H1 (cell line): ENCODE measurements around the gene TCF4. TPM values are rescaled to one million over a fixed set of nuclear protein-coding genes. Genes with fewer than 3 reads are reported as not detected.

Source experiments
- CTCF ChIA-PET: fragments of 300-600 bp; sonication (Branson Sonifier 250); formaldehyde crosslinking; loops from one replicate; lab custom pipeline; 2021; ENCODE audit not compliant: partially characterized antibody; lab: Charles Lee
- POLR2A ChIA-PET: fragments of 300-600 bp; sonication (Branson Sonifier 250); formaldehyde crosslinking; loops from one replicate; lab custom pipeline; 2021; ENCODE audit warnings: inconsistent platforms; ENCODE audit not compliant: partially characterized antibody; lab: Charles Lee
- DNase-seq, 2 experiments: peaks; one replicate each; pipeline versions ENCODE4 v3.0.0 to v3.0.0-alpha.2; 2010 to 2022; ENCODE audit warnings: low spot score in 2 of 2, low read depth in 1 of 2, mixed read lengths in 1 of 2
- FAIRE-seq: peaks from 2 replicates; lab custom pipeline; 2011; peaks lifted over from hg19 to GRCh38; lab: Jason Lieb, UNC
- H2AFZ ChIP-seq: 2 replicates; pipeline ENCODE4 v1.8.1; 2012; ENCODE audit warnings: low read length, inconsistent platforms
- H2AK5ac ChIP-seq: 2 replicates; pipeline ENCODE4 v1.6.1; 2013; ENCODE audit warnings: low read depth, low read length
- H2BK120ac ChIP-seq: replicated peaks from 2 replicates; pipeline ENCODE3; 2013; ENCODE audit warnings: low read depth, low read length, inconsistent platforms
- H2BK12ac ChIP-seq: 2 replicates; pipeline ENCODE4 v1.6.1; 2013; ENCODE audit warnings: low read depth, low read length
- H2BK15ac ChIP-seq: 2 replicates; pipeline ENCODE4 v1.6.1; 2013; ENCODE audit warnings: low read length
- H2BK20ac ChIP-seq: 2 replicates; pipeline ENCODE4 v1.6.1; 2013; ENCODE audit warnings: low read length
- H2BK5ac ChIP-seq: 2 replicates; pipeline ENCODE4 v1.6.1; 2013; ENCODE audit warnings: low read depth, low read length
- H3K14ac ChIP-seq: 2 replicates; pipeline ENCODE4 v1.6.1; 2013; ENCODE audit warnings: inconsistent platforms; ENCODE audit not compliant: insufficient read length
- H3K18ac ChIP-seq: 2 replicates; pipeline ENCODE4 v1.6.1; 2013; ENCODE audit warnings: low read length; ENCODE audit errors: extremely low read depth
- H3K23ac ChIP-seq: 2 replicates; pipeline ENCODE4 v1.6.1; 2013; ENCODE audit warnings: inconsistent platforms; ENCODE audit not compliant: insufficient read length
- H3K23me2 ChIP-seq: 2 replicates; pipeline ENCODE4 v1.6.1; 2013; ENCODE audit warnings: low read depth, low read length
- H3K27ac ChIP-seq: 2 replicates; pipeline ENCODE4 v1.6.1; 2011; ENCODE audit warnings: low read depth, low read length, inconsistent platforms
- H3K27me3 ChIP-seq, 4 experiments: replicated peaks in 1 of 4; 1 replicate in 1 of 4; 2 replicates in 3 of 4; pipeline versions ENCODE4 v1.6.1 to v1.8.1; 2011 to 2013; ENCODE audit warnings: low read length in 3 of 4, mild to moderate bottlenecking in 3 of 4, inconsistent platforms in 2 of 4, mixed read lengths in 2 of 4, moderate library complexity in 1 of 4; ENCODE audit not compliant: control insufficient read depth in 3 of 4, insufficient read depth in 3 of 4; ENCODE audit errors: extremely low read depth in 1 of 4
- H3K36me3 ChIP-seq, 4 experiments: 2 replicates each; pipeline versions ENCODE4 v1.6.1 to v1.8.1; 2011 to 2013; ENCODE audit warnings: mild to moderate bottlenecking in 4 of 4, low read length in 3 of 4, moderate library complexity in 2 of 4, control low read depth in 1 of 4, inconsistent platforms in 1 of 4; ENCODE audit not compliant: insufficient read depth in 4 of 4, control insufficient read depth in 2 of 4
- H3K4ac ChIP-seq: replicated peaks from 2 replicates; pipeline ENCODE3; 2013; ENCODE audit warnings: low read length, low read depth, mixed read lengths, inconsistent platforms; ENCODE audit not compliant: insufficient read length
- H3K4me1 ChIP-seq, 4 experiments: replicated peaks in 1 of 4; 1 replicate in 1 of 4; 2 replicates in 3 of 4; pipeline versions ENCODE4 v1.6.1 to v1.8.1; 2011 to 2013; ENCODE audit warnings: low read length in 3 of 4, inconsistent platforms in 2 of 4, mixed read lengths in 1 of 4; ENCODE audit not compliant: insufficient read depth in 4 of 4, control insufficient read depth in 3 of 4
- H3K4me2 ChIP-seq, 2 experiments: 2 replicates each; pipeline versions ENCODE4 v1.6.1 to v1.8.1; 2011 to 2013; ENCODE audit warnings: low read depth in 2 of 2, low read length in 2 of 2, control low read depth in 1 of 2, inconsistent platforms in 1 of 2, mild to moderate bottlenecking in 1 of 2; ENCODE audit not compliant: insufficient read depth in 1 of 2
- H3K4me3 ChIP-seq, 4 experiments: fragments of 200-600, 300-600 bp in 1 of 4; sonication (generic), shearing (Covaris generic), sonication (Bioruptor Twin) in 1 of 4; 2 replicates each; pipeline versions ENCODE4 v1.5.1 to v1.8.1; 2011 to 2016; ENCODE audit warnings: low read length in 4 of 4, low read depth in 3 of 4, control low read depth in 2 of 4, inconsistent platforms in 2 of 4, mild to moderate bottlenecking in 2 of 4, mixed read lengths in 1 of 4, moderate library complexity in 1 of 4; ENCODE audit not compliant: insufficient read depth in 2 of 4; ENCODE audit errors: extremely low read depth in 1 of 4
- H3K56ac ChIP-seq: replicated peaks from 2 replicates; pipeline ENCODE3; 2013; ENCODE audit warnings: low read depth, mild to moderate bottlenecking, mixed read lengths, low read length, inconsistent platforms; ENCODE audit not compliant: insufficient read length
- H3K79me1 ChIP-seq: 2 replicates; pipeline ENCODE4 v1.6.1; 2013; ENCODE audit warnings: low read depth, low read length, control low read depth
- H3K79me2 ChIP-seq, 2 experiments: 2 replicates each; pipeline versions ENCODE4 v1.6.1 to v1.8.1; 2012 to 2013; ENCODE audit warnings: low read length in 2 of 2, mild to moderate bottlenecking in 2 of 2, inconsistent platforms in 1 of 2; ENCODE audit not compliant: insufficient read depth in 2 of 2, control insufficient read depth in 1 of 2
- H3K9ac ChIP-seq, 4 experiments: replicated peaks in 1 of 4; 1 replicate in 1 of 4; 2 replicates in 3 of 4; pipeline versions ENCODE4 v1.6.1 to v1.8.1; 2011 to 2013; ENCODE audit warnings: low read depth in 3 of 4, low read length in 3 of 4, control low read depth in 2 of 4, mild to moderate bottlenecking in 2 of 4, moderate library complexity in 2 of 4, inconsistent platforms in 1 of 4; ENCODE audit errors: extremely low read depth in 1 of 4
- H3K9me3 ChIP-seq, 2 experiments: 2 replicates each; pipeline versions ENCODE4 v1.6.1 to v1.8.1; 2012 to 2013; ENCODE audit warnings: mild to moderate bottlenecking in 2 of 2, moderate library complexity in 2 of 2, control low read depth in 1 of 2, inconsistent platforms in 1 of 2, low read depth in 1 of 2, low read length in 1 of 2, mixed read lengths in 1 of 2; ENCODE audit not compliant: insufficient read depth in 2 of 2
- H4K20me1 ChIP-seq, 2 experiments: replicated peaks in 1 of 2; 2 replicates each; pipeline versions ENCODE3 to v1.8.1; 2011 to 2013; ENCODE audit warnings: inconsistent platforms in 2 of 2, low read length in 2 of 2, mild to moderate bottlenecking in 1 of 2; ENCODE audit not compliant: insufficient read depth in 2 of 2, control insufficient read depth in 1 of 2
- H4K5ac ChIP-seq: 2 replicates; pipeline ENCODE4 v1.6.1; 2013; ENCODE audit warnings: low read length, low read depth, mixed read lengths, inconsistent platforms; ENCODE audit not compliant: insufficient read length
- H4K8ac ChIP-seq: 2 replicates; pipeline ENCODE4 v1.8.0; 2013; ENCODE audit warnings: mild to moderate bottlenecking, moderate library complexity, low read length, inconsistent platforms; ENCODE audit not compliant: insufficient read depth; ENCODE audit errors: extremely low read depth
- H4K91ac ChIP-seq: replicated peaks from 2 replicates; pipeline ENCODE3; 2013; ENCODE audit warnings: low read length, mixed read lengths, inconsistent platforms; ENCODE audit not compliant: insufficient read length
- BRCA1 ChIP-seq: IDR thresholded peaks from 2 replicates; pipeline ENCODE4 v1.6.1; 2012; ENCODE audit warnings: low read depth, low read length, improper control_type of control experiment
- HDAC2 ChIP-seq, 2 experiments: fragments of 300-600 bp in 1 of 2; sonication (generic) in 1 of 2; IDR thresholded peaks; 2 replicates each; pipeline ENCODE4 v1.6.1; 2011 to 2012; ENCODE audit warnings: low read depth in 2 of 2, low read length in 2 of 2, mild to moderate bottlenecking in 2 of 2, moderate library complexity in 2 of 2, borderline replicate concordance in 1 of 2, inconsistent platforms in 1 of 2
- KDM1A ChIP-seq: fragments of 200-600, 300-600 bp; sonication (generic); IDR thresholded peaks from 2 replicates; pipeline ENCODE4 v1.7.1; 2016; ENCODE audit warnings: mild to moderate bottlenecking, low read length, borderline replicate concordance
- TCF12 ChIP-seq: IDR thresholded peaks from 2 replicates; pipeline ENCODE4 v1.6.1; 2011; ENCODE audit warnings: low read depth, mild to moderate bottlenecking, low read length
- WGBS, 2 experiments: shearing (Covaris generic) in 1 of 2; methylation state at CpG; one replicate each; pipeline versions ENCODE4 v1.1.6 to v1.1.7; 2013 to 2015; ENCODE audit warnings: low lambda C conversion rate in 2 of 2, mixed read lengths in 2 of 2, inconsistent platforms in 1 of 2, low coverage in 1 of 2, missing lambda C conversion rate in 1 of 2; ENCODE audit not compliant: insufficient replicate concordance in 2 of 2, insufficient coverage in 1 of 2, insufficient read length in 1 of 2; ENCODE audit errors: extremely low coverage in 1 of 2, missing lambda C conversion rate in 1 of 2; 5-methylcytosine and 5-hydroxymethylcytosine counted together
- polyA plus RNA-seq, 7 experiments: library from polyadenylated mRNA; depleted of rRNA in 3 of 7; stranded (reverse) in 5 of 7; unstranded in 2 of 7; fragments of >200 nt in 5 of 7; fragments of 200-250 nt in 2 of 7; gene quantifications; 1 replicate in 5 of 7; 2 replicates in 1 of 7; 4 replicates in 1 of 7; pipeline versions ENCODE4 v1.2.1 to v1.2.3, GENCODE V29; 2011 to 2013; ENCODE audit warnings: missing spikeins in 2 of 7, mixed read lengths in 2 of 7
- total RNA-seq: library from RNA; stranded (reverse); fragmentation: NEBNext Ultra II Directional; extraction: Animal tissue kit (Norgen Biotek cat#: 25700); gene quantifications from 2 replicates; pipeline ENCODE4 v1.2.1, GENCODE V29; 2021
- TF ChIP-seq, protein P1 (sequence below): IDR thresholded peaks from 2 replicates; pipeline ENCODE4 v1.6.1; 2011; ENCODE audit warnings: low read depth, mild to moderate bottlenecking, low read length; ENCODE audit not compliant: insufficient read depth

The TCF4 gene
- total and polyA plus RNA-seq, 2 of the 8 experiments (the other 6 are each of a cell fraction or from before 2014, with no cell fraction given), result 59.3 to 118 TPM

- Histone ChIP-seq H3K23me2 (no peaks in the 10 kb centered on the region; the same call in 1 of the 2 replicates), H3K27me3 (no peaks in the 10 kb centered on the region), H2BK15ac (no peak overlapping the region), H3K4ac (no peak overlapping the region), H4K20me1 (peaks cover 0 to 3% of the 10 kb centered on the region in 2 experiments), H3K9ac (no peak overlapping the region), H2BK12ac (no peak overlapping the region)
- POLR2A ChIA-PET, result interaction anchor here (0.8 to 1.0 kb wide), 2 partner anchors 11 to 25 kb away, joined by 3 read pairs; no protein-coding TSS in a partner anchor
- TF ChIP-seq BRCA1 (no peak), TCF12 (no peak), KDM1A (no peak), HDAC2 (IDR thresholded peaks at IDR 0.05; ENCODE audit: borderline replicate concordance in 1 of 2, low read depth in 2 of 2, low read length in 2 of 2) (no peak)
- TF ChIP-seq, protein P1, sequence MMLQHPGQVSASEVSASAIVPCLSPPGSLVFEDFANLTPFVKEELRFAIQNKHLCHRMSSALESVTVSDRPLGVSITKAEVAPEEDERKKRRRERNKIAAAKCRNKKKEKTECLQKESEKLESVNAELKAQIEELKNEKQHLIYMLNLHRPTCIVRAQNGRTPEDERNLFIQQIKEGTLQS, result no peak
- TF ChIP-seq, all 59 proteins: peak for 0
- no peak overlapping the region for H3K56ac ChIP-seq
- peaks cover 0 to 18% (median 10%) of the 10 kb centered on the region in 4 experiments; a peak in 4 of 7 replicates for H3K4me1 ChIP-seq
- no peaks in the 10 kb centered on the region; a peak in 1 of 8 replicates for H3K36me3 ChIP-seq
- H4K8ac ChIP-seq, result no peak overlapping the region
- no peak overlapping the region for H2BK5ac ChIP-seq
- H3K4me3 ChIP-seq, result no peak overlapping the region
- H4K91ac ChIP-seq, result no peak overlapping the region
- DNase-seq (no peak), FAIRE-seq (no peak)
- peaks cover 0 to 87% of the 10 kb centered on the region in 2 experiments; a peak in 3 of 4 replicates for H3K79me2 ChIP-seq
- CTCF ChIA-PET, result no interaction called here
- no peak overlapping the region for H2BK20ac ChIP-seq
- no peak overlapping the region for H2AFZ ChIP-seq
- no peak overlapping the region for H3K27ac ChIP-seq
- no peak overlapping the region for H3K4me2 ChIP-seq
- H2BK120ac ChIP-seq, result no peak overlapping the region
- H3K79me1 ChIP-seq, result peaks cover 2% of the 10 kb centered on the region; the same call in 1 of the 2 replicates
- H4K5ac ChIP-seq, result no peak overlapping the region
- H2AK5ac ChIP-seq, result no peak overlapping the region
- H3K9me3 ChIP-seq, result no peaks in the 10 kb centered on the region
- WGBS, 2 experiments, result 86% methylated on average over 1 of the region's 1 CpG; no CpG with 5 or more reads in 1 of the 2 experiments
- H3K14ac ChIP-seq, result no peak overlapping the region
- no peak overlapping the region for H3K18ac ChIP-seq
- H3K23ac ChIP-seq, result peak overlapping the region; percentile 85
Measured at GRCh38 chr18:55506074-55506473, 81.9 kb downstream of the TCF4 start.
